ENCODE data around the gene TMEM129. TPM values are rescaled to one million over a fixed set of nuclear protein-coding genes. Genes with fewer than 3 reads are reported as not detected.

Gene TMEM129, protein sequence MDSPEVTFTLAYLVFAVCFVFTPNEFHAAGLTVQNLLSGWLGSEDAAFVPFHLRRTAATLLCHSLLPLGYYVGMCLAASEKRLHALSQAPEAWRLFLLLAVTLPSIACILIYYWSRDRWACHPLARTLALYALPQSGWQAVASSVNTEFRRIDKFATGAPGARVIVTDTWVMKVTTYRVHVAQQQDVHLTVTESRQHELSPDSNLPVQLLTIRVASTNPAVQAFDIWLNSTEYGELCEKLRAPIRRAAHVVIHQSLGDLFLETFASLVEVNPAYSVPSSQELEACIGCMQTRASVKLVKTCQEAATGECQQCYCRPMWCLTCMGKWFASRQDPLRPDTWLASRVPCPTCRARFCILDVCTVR
- 10 to 100 TPM; 43.7 to 57.0 (median 55.6) TPM for total RNA-seq
- long read RNA-seq, donor 1, transcript TMEM129-201 (3 exons, 2,678 nt) = minor isoform, 5 of 256 reads
- long read RNA-seq, donor 1, transcript TMEM129-204 (2 exons, 958 nt) = minor isoform, 13 of 256 reads
- long read RNA-seq, donor 1, transcript TMEM129-202 (4 exons, 2,810 nt) = major isoform, 133 of 256 reads
- long read RNA-seq, donor 1, partial matches to known transcripts = 36 of 256 reads
- long read RNA-seq, donor 1, other reads (novel, unspliced or antisense) = 69 of 256 reads
- long read RNA-seq, donor 2, transcript TMEM129-202 (4 exons, 2,810 nt) = major isoform, 10 of 15 reads
- long read RNA-seq, donor 2, partial matches to known transcripts = 1 of 15 reads
- long read RNA-seq, donor 2, other reads (novel, unspliced or antisense) = 3 of 15 reads

DNA sequence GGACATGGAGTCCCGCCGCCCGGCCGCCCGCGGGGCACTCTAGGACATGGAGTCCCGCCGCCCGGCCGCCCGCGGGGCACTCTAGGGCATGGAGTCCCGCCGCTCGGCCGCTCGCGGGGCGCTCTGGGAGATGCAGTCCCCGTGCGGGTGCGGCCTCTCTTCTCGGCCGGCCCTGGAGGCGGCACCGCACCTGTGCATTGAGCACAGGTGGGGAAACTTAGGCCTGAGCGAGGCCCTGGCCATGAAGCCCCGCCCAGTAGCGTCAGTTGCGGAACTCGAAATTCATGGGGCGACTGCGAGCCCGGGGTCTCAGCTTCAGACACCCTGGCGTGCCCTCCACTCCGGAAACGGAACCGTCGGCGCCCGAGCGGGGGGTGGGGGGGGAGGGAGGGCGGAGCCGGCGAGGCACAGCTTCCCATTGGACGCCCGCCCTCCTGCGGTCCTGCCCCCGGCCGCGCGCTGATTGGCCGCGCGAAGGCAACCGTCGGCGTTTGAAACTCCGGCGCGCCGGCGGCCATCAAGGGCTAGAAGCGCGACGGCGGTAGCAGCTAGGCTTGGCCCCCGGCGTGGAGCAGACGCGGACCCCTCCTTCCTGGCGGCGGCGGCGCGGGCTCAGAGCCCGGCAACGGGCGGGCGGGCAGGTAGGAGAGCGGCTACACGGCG lies at the start of gene TMEM129, which contains the start of gene TACC3:
Gene TMEM129 (minus strand): TSS at position 321 of the 663 bp plus-strand sequence. CDS start 486 bp downstream, outside the sequence.
Gene TACC3 (plus strand): TSS at position 519 of the 663 bp plus-strand sequence. CDS start 1,901 bp downstream, outside the sequence.
- ATAC-seq (peak; percentile 87), DNase-seq (peak; percentile 96 to 98 (median 97))
- H3K36me3 ChIP-seq (ENCODE audit: low read depth) = no peaks in the 10 kb centered on the region
- TF ChIP-seq, protein P1, sequence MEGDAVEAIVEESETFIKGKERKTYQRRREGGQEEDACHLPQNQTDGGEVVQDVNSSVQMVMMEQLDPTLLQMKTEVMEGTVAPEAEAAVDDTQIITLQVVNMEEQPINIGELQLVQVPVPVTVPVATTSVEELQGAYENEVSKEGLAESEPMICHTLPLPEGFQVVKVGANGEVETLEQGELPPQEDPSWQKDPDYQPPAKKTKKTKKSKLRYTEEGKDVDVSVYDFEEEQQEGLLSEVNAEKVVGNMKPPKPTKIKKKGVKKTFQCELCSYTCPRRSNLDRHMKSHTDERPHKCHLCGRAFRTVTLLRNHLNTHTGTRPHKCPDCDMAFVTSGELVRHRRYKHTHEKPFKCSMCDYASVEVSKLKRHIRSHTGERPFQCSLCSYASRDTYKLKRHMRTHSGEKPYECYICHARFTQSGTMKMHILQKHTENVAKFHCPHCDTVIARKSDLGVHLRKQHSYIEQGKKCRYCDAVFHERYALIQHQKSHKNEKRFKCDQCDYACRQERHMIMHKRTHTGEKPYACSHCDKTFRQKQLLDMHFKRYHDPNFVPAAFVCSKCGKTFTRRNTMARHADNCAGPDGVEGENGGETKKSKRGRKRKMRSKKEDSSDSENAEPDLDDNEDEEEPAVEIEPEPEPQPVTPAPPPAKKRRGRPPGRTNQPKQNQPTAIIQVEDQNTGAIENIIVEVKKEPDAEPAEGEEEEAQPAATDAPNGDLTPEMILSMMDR (IDR thresholded peaks at IDR 0.05) = no peak
- H3K4me3 ChIP-seq = peak within 1 kb of the TSS; percentile 72
- peaks cover 35% of the 10 kb centered on the region for H3K4me1 ChIP-seq (ENCODE audit: low read depth)
- no peaks in the 10 kb centered on the region for H3K9me3 ChIP-seq
- intact Hi-C loops (cut with DNase I, micrococcal nuclease) = no loop called here

DNA sequence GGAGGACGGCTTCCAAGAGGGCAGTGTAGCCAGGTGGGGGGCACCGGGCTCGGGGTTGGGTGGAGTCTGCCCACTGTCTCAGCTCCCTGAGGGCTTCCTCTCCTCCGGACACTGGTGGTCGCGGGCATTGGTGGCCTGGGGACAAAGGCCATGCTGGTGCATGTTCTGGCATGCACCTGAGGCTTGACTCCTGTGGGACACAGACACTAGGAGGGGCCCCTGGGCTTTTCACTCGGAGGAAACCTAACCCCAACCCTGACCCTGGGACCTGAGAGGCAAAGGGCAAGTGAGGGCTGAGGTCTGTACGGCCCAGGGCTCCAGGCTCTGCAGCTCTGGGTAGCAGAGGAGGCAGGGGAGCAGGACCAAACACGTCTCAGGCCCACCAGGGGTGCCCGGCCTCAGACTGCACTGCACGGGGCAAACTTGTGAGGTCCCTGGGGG lies 49.7 kb upstream of the TMEM129 start:
- DNase-seq = no peak
- TF ChIP-seq, protein P1 (IDR thresholded peaks at IDR 0.05) = no peak
- Histone ChIP-seq H3K36me3 (ENCODE audit: low read depth) (no peaks in the 10 kb centered on the region), H3K9me3 (no peaks in the 10 kb centered on the region), H3K4me3 (no peak overlapping the region), H3K4me1 (ENCODE audit: low read depth) (peaks cover 11% of the 10 kb centered on the region)
- ATAC-seq = no peak
- intact Hi-C loops (cut with DNase I, micrococcal nuclease) = no loop called here

DNA sequence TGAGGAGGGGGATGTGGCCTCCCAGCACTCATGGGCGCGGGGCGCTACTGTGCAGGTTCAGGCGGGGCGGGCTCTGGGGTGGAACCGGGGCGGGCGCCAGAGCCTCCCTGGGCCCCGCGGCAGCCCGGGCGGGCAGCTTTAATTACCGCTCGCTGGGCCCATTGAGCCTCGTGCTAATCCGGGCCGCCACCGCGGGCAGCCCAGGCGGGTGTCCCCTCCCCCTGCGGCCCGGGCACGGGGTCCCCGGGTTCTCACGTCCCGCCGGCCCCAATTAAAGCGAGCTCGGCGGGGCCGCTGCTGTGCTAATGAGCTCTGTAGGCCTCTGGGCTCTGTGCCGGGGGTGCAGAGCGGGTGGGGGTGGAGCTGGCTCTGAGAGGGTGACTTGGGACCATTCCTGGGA lies 49.1 kb upstream of the TMEM129 start:
- no peak for ATAC-seq
- TF ChIP-seq, protein P1 (IDR thresholded peaks at IDR 0.05) = no peak
- H3K9me3 ChIP-seq = no peaks in the 10 kb centered on the region
- H3K4me1 ChIP-seq (ENCODE audit: low read depth) = peaks cover 11% of the 10 kb centered on the region
- H3K36me3 ChIP-seq (ENCODE audit: low read depth) = no peaks in the 10 kb centered on the region
- no peak for DNase-seq
- H3K4me3 ChIP-seq = no peak overlapping the region
- intact Hi-C loops (cut with DNase I, micrococcal nuclease) = no loop called here

DNA sequence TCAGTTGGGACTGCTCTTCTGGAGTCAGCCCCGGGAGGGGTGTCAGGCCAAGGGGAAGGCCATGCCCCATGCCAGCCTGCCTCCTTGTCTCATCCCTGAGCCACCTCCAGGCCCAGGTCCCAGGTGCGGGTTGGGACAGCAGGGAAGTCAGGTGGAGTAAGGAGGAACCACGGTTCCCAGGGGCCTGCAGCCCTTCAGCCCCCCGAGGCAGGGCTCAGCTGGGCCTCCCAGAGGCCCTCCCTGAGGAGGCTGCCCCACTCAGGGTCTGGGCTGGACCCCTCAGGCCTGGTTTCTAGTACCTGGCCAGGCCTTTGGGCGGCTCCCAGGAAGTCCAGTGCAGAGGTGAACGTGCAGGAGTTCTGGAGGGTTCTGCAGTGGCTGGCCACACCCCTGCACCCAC lies 48.6 kb upstream of the TMEM129 start:
- DNase-seq (no peak), ATAC-seq (no peak)
- intact Hi-C loops (cut with DNase I, micrococcal nuclease) = no loop called here
- TF ChIP-seq, protein P1 (IDR thresholded peaks at IDR 0.05) = no peak
- Histone ChIP-seq H3K4me1 (ENCODE audit: low read depth) (peaks cover 11% of the 10 kb centered on the region), H3K9me3 (no peaks in the 10 kb centered on the region), H3K4me3 (no peak overlapping the region), H3K36me3 (ENCODE audit: low read depth) (no peaks in the 10 kb centered on the region)

DNA sequence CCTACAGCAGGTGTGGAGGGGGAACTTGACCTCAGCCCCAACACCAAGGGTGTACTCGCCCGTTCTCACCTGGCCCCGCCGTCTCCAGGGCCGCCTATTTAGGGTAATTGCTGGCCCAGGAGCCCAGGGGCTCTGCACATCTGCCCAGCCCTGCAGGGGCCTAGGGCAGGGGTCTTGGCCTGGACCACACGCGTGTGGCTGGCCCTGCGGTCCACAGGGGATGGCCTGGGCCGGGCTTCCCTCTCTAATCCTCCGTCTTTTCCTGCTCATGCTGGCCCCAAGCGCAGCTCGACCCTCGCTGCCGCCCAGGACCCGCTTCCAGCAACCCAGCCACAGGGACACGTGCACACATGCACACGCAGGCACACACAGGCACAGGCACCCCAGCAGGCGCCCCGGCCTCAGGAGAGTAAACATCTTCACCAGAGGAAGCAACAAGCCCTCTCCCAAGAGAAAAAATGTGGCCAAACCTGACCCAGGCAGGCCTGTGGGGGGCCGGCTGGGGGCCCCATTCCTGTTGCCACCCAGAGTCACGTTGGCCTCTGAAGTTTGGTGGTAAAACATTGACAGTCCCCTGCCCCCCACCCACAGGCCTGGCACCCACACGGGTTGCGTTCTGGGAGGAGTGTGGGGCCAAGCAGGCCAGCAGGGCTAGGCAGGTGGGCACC lies 47.4 kb upstream of the TMEM129 start:
- H3K4me3 ChIP-seq = no peak overlapping the region
- DNase-seq (no peak), ATAC-seq (no peak)
- peaks cover 18% of the 10 kb centered on the region for H3K4me1 ChIP-seq (ENCODE audit: low read depth)
- H3K36me3 ChIP-seq (ENCODE audit: low read depth) = no peaks in the 10 kb centered on the region
- TF ChIP-seq, protein P1 (IDR thresholded peaks at IDR 0.05) = no peak
- H3K9me3 ChIP-seq = no peaks in the 10 kb centered on the region
- intact Hi-C loops (cut with DNase I, micrococcal nuclease) = no loop called here
